DND-41 (cell line): ENCODE measurements around the gene ERO1B.

Source experiments
- EZH2 ChIP-seq: IDR thresholded peaks from 3 replicates; pipeline ENCODE4 v1.6.1; 2012; ENCODE audit warnings: borderline replicate concordance, low read depth, mild to moderate bottlenecking, moderate library complexity, low read length, inconsistent platforms; ENCODE audit not compliant: severe bottlenecking
- TF ChIP-seq, protein P1 (sequence below): IDR thresholded peaks from 2 replicates; pipeline ENCODE4 v1.5.1; 2012; ENCODE audit warnings: borderline replicate concordance, low read length, moderate library complexity, mild to moderate bottlenecking; ENCODE audit not compliant: poor library complexity, severe bottlenecking; ENCODE audit errors: extremely low read depth

DNA sequence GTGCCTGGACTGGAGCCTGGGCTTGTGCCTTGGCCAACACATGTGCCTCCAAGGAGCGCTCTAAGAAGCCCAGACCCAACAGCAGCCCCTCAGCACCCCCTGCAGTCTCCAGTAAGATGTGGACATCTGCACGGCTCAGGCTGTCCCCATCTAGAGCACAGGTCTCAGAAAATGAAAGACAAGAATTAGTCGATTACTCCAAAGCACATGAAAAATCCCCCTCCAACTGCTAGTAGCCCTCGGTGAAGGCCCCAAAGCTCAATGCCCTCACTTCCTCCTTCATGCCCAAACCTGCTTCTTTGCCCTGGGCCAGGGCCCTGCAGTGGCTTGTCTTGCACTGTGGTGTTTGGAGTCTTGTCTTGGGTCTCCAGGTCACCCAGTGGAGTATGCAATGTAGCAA is 21.9 kb upstream of the ERO1B start:
- TF ChIP-seq EZH2: no peak
- TF ChIP-seq, protein P1, sequence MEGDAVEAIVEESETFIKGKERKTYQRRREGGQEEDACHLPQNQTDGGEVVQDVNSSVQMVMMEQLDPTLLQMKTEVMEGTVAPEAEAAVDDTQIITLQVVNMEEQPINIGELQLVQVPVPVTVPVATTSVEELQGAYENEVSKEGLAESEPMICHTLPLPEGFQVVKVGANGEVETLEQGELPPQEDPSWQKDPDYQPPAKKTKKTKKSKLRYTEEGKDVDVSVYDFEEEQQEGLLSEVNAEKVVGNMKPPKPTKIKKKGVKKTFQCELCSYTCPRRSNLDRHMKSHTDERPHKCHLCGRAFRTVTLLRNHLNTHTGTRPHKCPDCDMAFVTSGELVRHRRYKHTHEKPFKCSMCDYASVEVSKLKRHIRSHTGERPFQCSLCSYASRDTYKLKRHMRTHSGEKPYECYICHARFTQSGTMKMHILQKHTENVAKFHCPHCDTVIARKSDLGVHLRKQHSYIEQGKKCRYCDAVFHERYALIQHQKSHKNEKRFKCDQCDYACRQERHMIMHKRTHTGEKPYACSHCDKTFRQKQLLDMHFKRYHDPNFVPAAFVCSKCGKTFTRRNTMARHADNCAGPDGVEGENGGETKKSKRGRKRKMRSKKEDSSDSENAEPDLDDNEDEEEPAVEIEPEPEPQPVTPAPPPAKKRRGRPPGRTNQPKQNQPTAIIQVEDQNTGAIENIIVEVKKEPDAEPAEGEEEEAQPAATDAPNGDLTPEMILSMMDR: peak; percentile 17
